NCI-H2081 treated with DMSO at 0.1 percent for 48 hours (cell line): ENCODE data around the gene VSIG10.
"Not testable (repeated sequence)": the region's sequence is repeated elsewhere in the genome, so short reads cannot be mapped to it uniquely, and the experiment has no call there.

Source experiments
- DNase-seq: peaks from one replicate; lab custom pipeline; 2025; lab: John Stamatoyannopoulos, UW

The VSIG10 gene

GRCh38 chr12:118033902-118034301 lies 69.9 kb downstream of the VSIG10 start:
- no peak for DNase-seq

DNA sequence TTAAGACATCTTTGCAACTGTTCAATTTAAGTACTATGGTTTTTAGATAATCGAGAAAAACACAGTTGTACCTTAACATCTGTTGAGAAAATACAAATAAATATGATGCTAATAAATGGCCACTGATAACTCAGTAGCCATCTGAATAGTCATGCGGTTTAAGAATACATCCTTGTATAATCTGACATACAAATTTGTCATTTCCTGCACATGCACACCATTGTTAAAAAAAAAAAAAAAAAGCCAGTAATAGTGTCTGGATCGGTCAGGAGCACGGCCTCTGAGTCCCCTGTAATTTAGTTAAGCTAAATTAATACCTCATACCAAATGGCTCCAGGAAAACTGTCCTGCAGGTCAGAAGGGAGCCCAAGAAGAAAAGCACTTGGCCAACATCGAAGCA lies 70.5 kb downstream of the VSIG10 start:
- DNase-seq: no peak

- DNase-seq: no peak
These were observed 71.6 kb downstream of the VSIG10 start for GRCh38 chr12:118032188-118032587.

DNA sequence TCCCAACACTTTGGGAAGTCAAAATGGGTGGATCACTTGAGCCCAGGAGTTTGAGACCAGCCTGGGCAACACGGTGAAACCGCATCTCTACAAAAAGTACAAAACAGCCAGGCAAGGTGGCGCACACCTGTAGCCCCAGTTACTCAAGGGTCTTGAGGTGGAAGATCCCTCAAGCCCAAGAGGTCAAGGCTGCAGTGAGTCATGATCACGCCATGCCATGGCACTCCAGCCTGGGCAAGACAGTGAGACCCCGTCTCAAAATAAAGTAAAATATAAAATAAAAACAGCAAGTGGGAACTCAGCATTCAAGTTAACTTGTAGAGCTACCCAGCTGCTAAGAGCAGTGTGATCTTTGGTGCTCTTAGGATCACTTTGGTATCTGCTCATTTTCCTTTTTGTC lies 74.6 kb downstream of the VSIG10 start:
- no peak for DNase-seq

GRCh38 chr12:118025168-118025567 lies 78.6 kb downstream of the VSIG10 start:
- DNase-seq: no peak

DNA sequence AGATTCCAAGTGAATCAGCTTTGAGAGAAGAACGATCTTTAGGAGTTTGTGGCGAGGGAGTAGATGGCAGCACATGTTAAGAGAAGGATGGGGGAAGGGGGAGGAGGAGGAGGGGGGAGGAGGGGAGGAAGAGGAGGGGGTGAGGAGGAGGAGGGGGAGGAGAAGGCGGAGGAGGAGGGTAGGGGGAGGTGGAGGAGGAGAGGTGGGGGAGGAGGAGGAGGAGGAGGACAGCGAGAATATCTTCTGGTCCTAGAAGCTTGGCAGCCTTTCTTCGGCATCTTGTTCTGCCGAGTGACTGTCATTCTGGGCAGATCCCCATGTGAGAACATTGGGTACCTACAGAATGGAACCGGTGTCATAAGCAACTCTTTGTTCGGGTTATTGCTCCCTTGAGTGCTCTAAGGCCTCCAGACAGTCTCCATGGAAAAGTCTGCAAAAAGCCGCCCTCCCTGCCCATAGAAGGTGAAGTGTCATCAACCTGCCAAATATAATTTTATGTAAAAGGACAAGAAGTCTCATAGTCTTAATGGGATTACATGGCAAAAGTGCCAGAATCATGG lies 80.4 kb downstream of the VSIG10 start:
- no peak for DNase-seq

DNA sequence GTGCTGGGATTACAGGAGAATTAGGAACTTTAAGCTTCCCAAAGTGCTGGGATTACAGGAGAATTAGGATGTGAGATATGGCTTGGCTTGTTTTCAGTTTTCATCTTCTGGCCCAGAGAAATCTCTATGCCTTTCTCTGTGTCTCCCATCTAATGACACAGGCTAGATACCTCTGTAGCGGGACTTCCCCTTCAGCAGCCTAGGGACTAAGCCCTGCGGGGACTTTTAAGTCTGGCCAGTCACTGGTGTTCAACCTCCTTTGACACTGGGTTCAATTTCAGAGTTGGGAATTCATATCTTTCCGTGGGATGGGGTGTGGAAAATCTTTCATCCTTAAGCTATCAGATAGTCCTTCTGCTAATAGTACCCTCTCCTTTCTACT lies 81.1 kb downstream of the VSIG10 start:
- no peak for DNase-seq

GRCh38 chr12:118022097-118022727 lies 81.6 kb downstream of the VSIG10 start:
- DNase-seq: not testable (repeated sequence)

- no peak for DNase-seq
These were observed 83.8 kb downstream of the VSIG10 start for GRCh38 chr12:118020036-118020435.

DNA sequence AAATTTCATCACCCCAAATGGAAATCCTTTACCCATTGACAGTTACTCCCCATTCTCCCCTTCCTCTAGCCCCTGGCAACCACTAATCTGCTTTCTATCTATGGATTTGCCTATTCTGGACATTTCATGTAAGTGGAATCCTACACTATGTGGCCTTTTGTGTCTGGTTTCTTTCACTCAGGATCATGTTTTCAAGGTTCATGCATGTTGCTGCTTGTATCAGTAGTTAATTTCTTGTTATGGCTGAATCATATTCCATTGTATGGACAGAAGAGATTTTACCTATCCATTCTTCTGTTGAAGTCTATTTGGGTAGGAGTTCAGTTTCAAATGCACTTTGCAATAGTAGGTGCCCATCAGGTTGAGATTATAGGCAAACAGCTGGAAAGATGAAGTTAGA lies 85.9 kb downstream of the VSIG10 start:
- no peak for DNase-seq

- DNase-seq: peak; percentile 86
These were observed 87.2 kb downstream of the VSIG10 start, which contains the start of gene RFC5 for GRCh38 chr12:118016424-118017264. Gene RFC5, plus strand, starts transcription at chr12:118016703. Its CDS starts 125 bp downstream, at chr12:118016828.

GRCh38 chr12:118015944-118016343 lies 87.9 kb downstream of the VSIG10 start:
- DNase-seq: no peak

GRCh38 chr12:118015306-118015705 lies 88.5 kb downstream of the VSIG10 start:
- no peak for DNase-seq
